Stimulated activated CD8-positive, alpha-beta memory T cell treated with anti-CD3 and anti-CD28 coated beads, Interleukin-7, amount 100 ng/mL, for 1 hour (primary cell): ENCODE measurements around the gene HOXB4.

Experiments used
- DNase-seq, 2 donors: peaks; one replicate each; pipeline ENCODE4 v3.0.0-alpha.2; 2020; ENCODE audit warnings: low read depth in 2 of 2

Gene HOXB4

GRCh38 chr17:48571826-48572417 lies 6.2 kb downstream of the HOXB4 start:
- no peak for DNase-seq

GRCh38 chr17:48571024-48571818 lies 6.9 kb downstream of the HOXB4 start:
- DNase-seq: no peak

- DNase-seq: no peak
Measured at GRCh38 chr17:48570325-48571023, 7.7 kb downstream of the HOXB4 start.

GRCh38 chr17:48569674-48570324 lies 8.4 kb downstream of the HOXB4 start:
- DNase-seq: no peak

- no peak for DNase-seq
Measured at GRCh38 chr17:48569240-48569582, 8.9 kb downstream of the HOXB4 start.

GRCh38 chr17:48568499-48569239 lies 9.5 kb downstream of the HOXB4 start:
- DNase-seq: no peak

- no peak for DNase-seq
Measured at GRCh38 chr17:48567646-48568354, 10.3 kb downstream of the HOXB4 start.

GRCh38 chr17:48567209-48567608 lies 10.9 kb downstream of the HOXB4 start:
- DNase-seq: no peak

- no peak for DNase-seq
Measured at GRCh38 chr17:48566717-48567116, 11.4 kb downstream of the HOXB4 start.

GRCh38 chr17:48565925-48566710 lies 12.0 kb downstream of the HOXB4 start:
- no peak for DNase-seq

GRCh38 chr17:48565022-48565554 lies 13.1 kb downstream of the HOXB4 start:
- no peak for DNase-seq

- no peak for DNase-seq
Measured at GRCh38 chr17:48564188-48565021, 13.7 kb downstream of the HOXB4 start.

GRCh38 chr17:48563867-48564187 lies 14.3 kb downstream of the HOXB4 start:
- no peak for DNase-seq

- DNase-seq: no peak
Measured at GRCh38 chr17:48563385-48563838, 14.7 kb downstream of the HOXB4 start.

- DNase-seq: no peak
Measured at GRCh38 chr17:48562934-48563333, 15.2 kb downstream of the HOXB4 start.

GRCh38 chr17:48561884-48562810 lies 16.0 kb downstream of the HOXB4 start:
- no peak for DNase-seq

- DNase-seq: no peak
Measured at GRCh38 chr17:48559840-48560817, 18.0 kb downstream of the HOXB4 start.
